H1 (cell line): ENCODE results near the gene SPTB. TPM values are rescaled to one million over a fixed set of nuclear protein-coding genes. Genes with fewer than 3 reads are reported as not detected.

ENCODE experiments used
- CTCF ChIA-PET: fragments of 300-600 bp; sonication (Branson Sonifier 250); formaldehyde crosslinking; loops from one replicate; lab custom pipeline; 2021; ENCODE audit not compliant: partially characterized antibody; lab: Charles Lee
- POLR2A ChIA-PET: fragments of 300-600 bp; sonication (Branson Sonifier 250); formaldehyde crosslinking; loops from one replicate; lab custom pipeline; 2021; ENCODE audit warnings: inconsistent platforms; ENCODE audit not compliant: partially characterized antibody; lab: Charles Lee
- DNase-seq, 2 experiments: peaks; one replicate each; pipeline versions ENCODE4 v3.0.0 to v3.0.0-alpha.2; 2010 to 2022; ENCODE audit warnings: low spot score in 2 of 2, low read depth in 1 of 2, mixed read lengths in 1 of 2
- FAIRE-seq: peaks from 2 replicates; lab custom pipeline; 2011; peaks lifted over from hg19 to GRCh38; lab: Jason Lieb, UNC
- H2AFZ ChIP-seq: 2 replicates; pipeline ENCODE4 v1.8.1; 2012; ENCODE audit warnings: low read length, inconsistent platforms
- H2AK5ac ChIP-seq: 2 replicates; pipeline ENCODE4 v1.6.1; 2013; ENCODE audit warnings: low read depth, low read length
- H2BK120ac ChIP-seq: replicated peaks from 2 replicates; pipeline ENCODE3; 2013; ENCODE audit warnings: low read depth, low read length, inconsistent platforms
- H2BK12ac ChIP-seq: 2 replicates; pipeline ENCODE4 v1.6.1; 2013; ENCODE audit warnings: low read depth, low read length
- H2BK15ac ChIP-seq: 2 replicates; pipeline ENCODE4 v1.6.1; 2013; ENCODE audit warnings: low read length
- H2BK20ac ChIP-seq: 2 replicates; pipeline ENCODE4 v1.6.1; 2013; ENCODE audit warnings: low read length
- H2BK5ac ChIP-seq: 2 replicates; pipeline ENCODE4 v1.6.1; 2013; ENCODE audit warnings: low read depth, low read length
- H3K14ac ChIP-seq: 2 replicates; pipeline ENCODE4 v1.6.1; 2013; ENCODE audit warnings: inconsistent platforms; ENCODE audit not compliant: insufficient read length
- H3K18ac ChIP-seq: 2 replicates; pipeline ENCODE4 v1.6.1; 2013; ENCODE audit warnings: low read length; ENCODE audit errors: extremely low read depth
- H3K23ac ChIP-seq: 2 replicates; pipeline ENCODE4 v1.6.1; 2013; ENCODE audit warnings: inconsistent platforms; ENCODE audit not compliant: insufficient read length
- H3K23me2 ChIP-seq: 2 replicates; pipeline ENCODE4 v1.6.1; 2013; ENCODE audit warnings: low read depth, low read length
- H3K27ac ChIP-seq: 2 replicates; pipeline ENCODE4 v1.6.1; 2011; ENCODE audit warnings: low read depth, low read length, inconsistent platforms
- H3K27me3 ChIP-seq, 4 experiments: replicated peaks in 1 of 4; 1 replicate in 1 of 4; 2 replicates in 3 of 4; pipeline versions ENCODE4 v1.6.1 to v1.8.1; 2011 to 2013; ENCODE audit warnings: low read length in 3 of 4, mild to moderate bottlenecking in 3 of 4, inconsistent platforms in 2 of 4, mixed read lengths in 2 of 4, moderate library complexity in 1 of 4; ENCODE audit not compliant: control insufficient read depth in 3 of 4, insufficient read depth in 3 of 4; ENCODE audit errors: extremely low read depth in 1 of 4
- H3K36me3 ChIP-seq, 4 experiments: 2 replicates each; pipeline versions ENCODE4 v1.6.1 to v1.8.1; 2011 to 2013; ENCODE audit warnings: mild to moderate bottlenecking in 4 of 4, low read length in 3 of 4, moderate library complexity in 2 of 4, control low read depth in 1 of 4, inconsistent platforms in 1 of 4; ENCODE audit not compliant: insufficient read depth in 4 of 4, control insufficient read depth in 2 of 4
- H3K4ac ChIP-seq: replicated peaks from 2 replicates; pipeline ENCODE3; 2013; ENCODE audit warnings: low read length, low read depth, mixed read lengths, inconsistent platforms; ENCODE audit not compliant: insufficient read length
- H3K4me1 ChIP-seq, 4 experiments: replicated peaks in 1 of 4; 1 replicate in 1 of 4; 2 replicates in 3 of 4; pipeline versions ENCODE4 v1.6.1 to v1.8.1; 2011 to 2013; ENCODE audit warnings: low read length in 3 of 4, inconsistent platforms in 2 of 4, mixed read lengths in 1 of 4; ENCODE audit not compliant: insufficient read depth in 4 of 4, control insufficient read depth in 3 of 4
- H3K4me2 ChIP-seq, 2 experiments: 2 replicates each; pipeline versions ENCODE4 v1.6.1 to v1.8.1; 2011 to 2013; ENCODE audit warnings: low read depth in 2 of 2, low read length in 2 of 2, control low read depth in 1 of 2, inconsistent platforms in 1 of 2, mild to moderate bottlenecking in 1 of 2; ENCODE audit not compliant: insufficient read depth in 1 of 2
- H3K4me3 ChIP-seq, 4 experiments: fragments of 200-600, 300-600 bp in 1 of 4; sonication (generic), shearing (Covaris generic), sonication (Bioruptor Twin) in 1 of 4; 2 replicates each; pipeline versions ENCODE4 v1.5.1 to v1.8.1; 2011 to 2016; ENCODE audit warnings: low read length in 4 of 4, low read depth in 3 of 4, control low read depth in 2 of 4, inconsistent platforms in 2 of 4, mild to moderate bottlenecking in 2 of 4, mixed read lengths in 1 of 4, moderate library complexity in 1 of 4; ENCODE audit not compliant: insufficient read depth in 2 of 4; ENCODE audit errors: extremely low read depth in 1 of 4
- H3K56ac ChIP-seq: replicated peaks from 2 replicates; pipeline ENCODE3; 2013; ENCODE audit warnings: low read depth, mild to moderate bottlenecking, mixed read lengths, low read length, inconsistent platforms; ENCODE audit not compliant: insufficient read length
- H3K79me1 ChIP-seq: 2 replicates; pipeline ENCODE4 v1.6.1; 2013; ENCODE audit warnings: low read depth, low read length, control low read depth
- H3K79me2 ChIP-seq, 2 experiments: 2 replicates each; pipeline versions ENCODE4 v1.6.1 to v1.8.1; 2012 to 2013; ENCODE audit warnings: low read length in 2 of 2, mild to moderate bottlenecking in 2 of 2, inconsistent platforms in 1 of 2; ENCODE audit not compliant: insufficient read depth in 2 of 2, control insufficient read depth in 1 of 2
- H3K9ac ChIP-seq, 4 experiments: replicated peaks in 1 of 4; 1 replicate in 1 of 4; 2 replicates in 3 of 4; pipeline versions ENCODE4 v1.6.1 to v1.8.1; 2011 to 2013; ENCODE audit warnings: low read depth in 3 of 4, low read length in 3 of 4, control low read depth in 2 of 4, mild to moderate bottlenecking in 2 of 4, moderate library complexity in 2 of 4, inconsistent platforms in 1 of 4; ENCODE audit errors: extremely low read depth in 1 of 4
- H3K9me3 ChIP-seq, 2 experiments: 2 replicates each; pipeline versions ENCODE4 v1.6.1 to v1.8.1; 2012 to 2013; ENCODE audit warnings: mild to moderate bottlenecking in 2 of 2, moderate library complexity in 2 of 2, control low read depth in 1 of 2, inconsistent platforms in 1 of 2, low read depth in 1 of 2, low read length in 1 of 2, mixed read lengths in 1 of 2; ENCODE audit not compliant: insufficient read depth in 2 of 2
- H4K20me1 ChIP-seq, 2 experiments: replicated peaks in 1 of 2; 2 replicates each; pipeline versions ENCODE3 to v1.8.1; 2011 to 2013; ENCODE audit warnings: inconsistent platforms in 2 of 2, low read length in 2 of 2, mild to moderate bottlenecking in 1 of 2; ENCODE audit not compliant: insufficient read depth in 2 of 2, control insufficient read depth in 1 of 2
- H4K5ac ChIP-seq: 2 replicates; pipeline ENCODE4 v1.6.1; 2013; ENCODE audit warnings: low read length, low read depth, mixed read lengths, inconsistent platforms; ENCODE audit not compliant: insufficient read length
- H4K8ac ChIP-seq: 2 replicates; pipeline ENCODE4 v1.8.0; 2013; ENCODE audit warnings: mild to moderate bottlenecking, moderate library complexity, low read length, inconsistent platforms; ENCODE audit not compliant: insufficient read depth; ENCODE audit errors: extremely low read depth
- H4K91ac ChIP-seq: replicated peaks from 2 replicates; pipeline ENCODE3; 2013; ENCODE audit warnings: low read length, mixed read lengths, inconsistent platforms; ENCODE audit not compliant: insufficient read length
- EP300 ChIP-seq, 2 experiments: IDR thresholded peaks; 1 replicate in 1 of 2; 2 replicates in 1 of 2; pipeline ENCODE4 v1.6.1; 2011 to 2012; ENCODE audit warnings: low read depth in 2 of 2, low read length in 2 of 2, mild to moderate bottlenecking in 2 of 2, borderline replicate concordance in 1 of 2, inconsistent platforms in 1 of 2, moderate library complexity in 1 of 2
- TEAD4 ChIP-seq: IDR thresholded peaks from 2 replicates; pipeline ENCODE4 v1.6.1; 2012; ENCODE audit warnings: low read depth, low read length, inconsistent platforms, mixed read lengths
- WGBS, 2 experiments: shearing (Covaris generic) in 1 of 2; methylation state at CpG; one replicate each; pipeline versions ENCODE4 v1.1.6 to v1.1.7; 2013 to 2015; ENCODE audit warnings: low lambda C conversion rate in 2 of 2, mixed read lengths in 2 of 2, inconsistent platforms in 1 of 2, low coverage in 1 of 2, missing lambda C conversion rate in 1 of 2; ENCODE audit not compliant: insufficient replicate concordance in 2 of 2, insufficient coverage in 1 of 2, insufficient read length in 1 of 2; ENCODE audit errors: extremely low coverage in 1 of 2, missing lambda C conversion rate in 1 of 2; 5-methylcytosine and 5-hydroxymethylcytosine counted together
- polyA plus RNA-seq, 7 experiments: library from polyadenylated mRNA; depleted of rRNA in 3 of 7; stranded (reverse) in 5 of 7; unstranded in 2 of 7; fragments of >200 nt in 5 of 7; fragments of 200-250 nt in 2 of 7; gene quantifications; 1 replicate in 5 of 7; 2 replicates in 1 of 7; 4 replicates in 1 of 7; pipeline versions ENCODE4 v1.2.1 to v1.2.3, GENCODE V29; 2011 to 2013; ENCODE audit warnings: missing spikeins in 2 of 7, mixed read lengths in 2 of 7
- total RNA-seq: library from RNA; stranded (reverse); fragmentation: NEBNext Ultra II Directional; extraction: Animal tissue kit (Norgen Biotek cat#: 25700); gene quantifications from 2 replicates; pipeline ENCODE4 v1.2.1, GENCODE V29; 2021
- TF ChIP-seq, protein P1 (sequence below), 3 experiments: IDR thresholded peaks; 1 replicate in 2 of 3; 2 replicates in 1 of 3; pipeline versions ENCODE4 v1.5.1 to v1.6.1; 2011; ENCODE audit warnings: low read length in 3 of 3, mild to moderate bottlenecking in 3 of 3, inconsistent platforms in 2 of 3, low read depth in 1 of 3, moderate library complexity in 1 of 3; ENCODE audit not compliant: insufficient read depth in 1 of 3; ENCODE audit errors: control extremely low read depth in 1 of 3

SPTB gene
- total and polyA plus RNA-seq, 2 of the 8 experiments (the other 6 are each of a cell fraction or from before 2014, with no cell fraction given) = 0.30 to 2.4 TPM

DNA sequence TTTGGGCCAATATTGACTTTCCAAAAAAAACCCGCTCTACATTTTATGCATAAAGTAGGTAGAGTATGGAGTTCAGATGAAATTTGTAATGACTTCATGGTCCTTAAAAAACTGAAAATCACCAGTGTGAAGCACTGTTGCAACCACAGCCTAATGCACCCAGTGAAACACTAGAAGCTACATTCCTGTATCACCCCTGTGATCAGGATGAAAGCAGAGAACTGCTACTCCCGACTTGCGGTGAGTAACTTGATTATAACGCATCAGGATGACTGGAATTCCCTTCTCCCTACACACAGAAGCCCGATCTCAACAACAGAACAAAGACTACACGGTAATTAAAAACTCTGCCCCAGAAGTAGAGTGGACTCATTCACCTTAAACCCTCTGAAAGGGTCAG is 33.8 kb downstream of the SPTB start:
- CTCF ChIA-PET = interaction anchor here (1.1 to 5.3 kb wide), 12 partner anchors 13 to 107 kb away, joined by 3 to 39 read pairs (median 10); no protein-coding TSS in a partner anchor
- DNase-seq (no peak), FAIRE-seq (no peak)
- H4K5ac ChIP-seq = no peak overlapping the region
- H2BK20ac ChIP-seq = no peak overlapping the region
- H3K18ac ChIP-seq = no peak overlapping the region
- no peak overlapping the region for H3K27ac ChIP-seq
- H2AK5ac ChIP-seq = no peak overlapping the region
- H3K9ac ChIP-seq = no peak overlapping the region
- no peak overlapping the region for H3K14ac ChIP-seq
- H3K79me2 ChIP-seq = no peaks in the 10 kb centered on the region
- H2BK12ac ChIP-seq = no peak overlapping the region
- H3K4me2 ChIP-seq = no peak overlapping the region
- POLR2A ChIA-PET = interaction anchor here (0.5 to 1.3 kb wide), 2 partner anchors 13 to 22 kb away, joined by 3 read pairs; no protein-coding TSS in a partner anchor
- no peaks in the 10 kb centered on the region for H3K27me3 ChIP-seq
- no peaks in the 10 kb centered on the region for H3K36me3 ChIP-seq
- no peak overlapping the region for H2BK120ac ChIP-seq
- peaks cover 3 to 15% (median 6%) of the 10 kb centered on the region in 4 experiments; a peak in 4 of 7 replicates for H3K4me1 ChIP-seq
- no peaks in the 10 kb centered on the region for H4K20me1 ChIP-seq
- no peak overlapping the region for H3K4ac ChIP-seq
- H2AFZ ChIP-seq = no peak overlapping the region
- no peak overlapping the region for H4K8ac ChIP-seq
- H3K79me1 ChIP-seq = no peaks in the 10 kb centered on the region
- no peak overlapping the region for H2BK5ac ChIP-seq
- no peak overlapping the region for H3K23ac ChIP-seq
- no peak overlapping the region for H3K4me3 ChIP-seq
- no peak overlapping the region for H2BK15ac ChIP-seq
- no peak overlapping the region for H4K91ac ChIP-seq
- H3K23me2 ChIP-seq = no peaks in the 10 kb centered on the region
- no peaks in the 10 kb centered on the region for H3K9me3 ChIP-seq
- H3K56ac ChIP-seq = no peak overlapping the region
- TF ChIP-seq, protein P1, sequence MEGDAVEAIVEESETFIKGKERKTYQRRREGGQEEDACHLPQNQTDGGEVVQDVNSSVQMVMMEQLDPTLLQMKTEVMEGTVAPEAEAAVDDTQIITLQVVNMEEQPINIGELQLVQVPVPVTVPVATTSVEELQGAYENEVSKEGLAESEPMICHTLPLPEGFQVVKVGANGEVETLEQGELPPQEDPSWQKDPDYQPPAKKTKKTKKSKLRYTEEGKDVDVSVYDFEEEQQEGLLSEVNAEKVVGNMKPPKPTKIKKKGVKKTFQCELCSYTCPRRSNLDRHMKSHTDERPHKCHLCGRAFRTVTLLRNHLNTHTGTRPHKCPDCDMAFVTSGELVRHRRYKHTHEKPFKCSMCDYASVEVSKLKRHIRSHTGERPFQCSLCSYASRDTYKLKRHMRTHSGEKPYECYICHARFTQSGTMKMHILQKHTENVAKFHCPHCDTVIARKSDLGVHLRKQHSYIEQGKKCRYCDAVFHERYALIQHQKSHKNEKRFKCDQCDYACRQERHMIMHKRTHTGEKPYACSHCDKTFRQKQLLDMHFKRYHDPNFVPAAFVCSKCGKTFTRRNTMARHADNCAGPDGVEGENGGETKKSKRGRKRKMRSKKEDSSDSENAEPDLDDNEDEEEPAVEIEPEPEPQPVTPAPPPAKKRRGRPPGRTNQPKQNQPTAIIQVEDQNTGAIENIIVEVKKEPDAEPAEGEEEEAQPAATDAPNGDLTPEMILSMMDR (IDR thresholded peaks at IDR 0.05; ENCODE audit: control extremely low read depth in 1 of 3, insufficient read depth in 1 of 3, low read depth in 1 of 3, low read length in 3 of 3) = no peak
- TF ChIP-seq EP300 (IDR thresholded peaks at IDR 0.05; ENCODE audit: borderline replicate concordance in 1 of 2, low read depth in 2 of 2, low read length in 2 of 2) (no peak), TEAD4 (peak; percentile 64)
- TF ChIP-seq, all 59 proteins: peak for 1
- 64% methylated on average over 6 of the region's 6 CpGs; no CpG with 5 or more reads in 1 of the 2 experiments for WGBS, 2 experiments
